GM21360 (cell line): ENCODE results near the gene NCR1.
"Not testable (repeated sequence)": the region's sequence is repeated elsewhere in the genome, so short reads cannot be mapped to it uniquely, and the experiment has no call there.

Source experiments
- ATAC-seq: cut with Tn5 transposase; IDR thresholded peaks from one replicate; pipeline ENCODE4 v1.9.1; 2021; ENCODE audit warnings: mild to moderate bottlenecking, moderate library complexity; ENCODE audit not compliant: unreplicated experiment

NCR1 gene

GRCh38 chr19:54906819-54907218 is 871 bp downstream of the NCR1 start:
- no peak for ATAC-seq

GRCh38 chr19:54907899-54908298 is 2.0 kb downstream of the NCR1 start:
- not testable (repeated sequence) for ATAC-seq

GRCh38 chr19:54916822-54917221 is 10.9 kb downstream of the NCR1 start:
- no peak for ATAC-seq

GRCh38 chr19:54918499-54918898 is 12.6 kb downstream of the NCR1 start:
- ATAC-seq, result no peak

GRCh38 chr19:54919646-54920563 is 14.0 kb downstream of the NCR1 start:
- ATAC-seq, result not testable (repeated sequence)

- no peak for ATAC-seq
Observed at GRCh38 chr19:54921082-54921481, 15.1 kb downstream of the NCR1 start.

- ATAC-seq, result no peak
Observed at GRCh38 chr19:54923276-54923675, 17.3 kb downstream of the NCR1 start.

- no peak for ATAC-seq
Observed at GRCh38 chr19:54928299-54928698, 22.4 kb downstream of the NCR1 start.

- peak; percentile 48 for ATAC-seq
Observed at GRCh38 chr19:54937926-54938325, 32.0 kb downstream of the NCR1 start.

- ATAC-seq, result no peak
Observed at GRCh38 chr19:54938906-54939305, 33.0 kb downstream of the NCR1 start.

- ATAC-seq, result not testable (repeated sequence)
Observed at GRCh38 chr19:54939538-54939937, 33.6 kb downstream of the NCR1 start.

GRCh38 chr19:54943772-54944361 is 37.9 kb downstream of the NCR1 start:
- not testable (repeated sequence) for ATAC-seq

- ATAC-seq, result no peak
Observed at GRCh38 chr19:54947381-54947780, 41.4 kb downstream of the NCR1 start, which contains the start of gene NLRP7. Gene NLRP7, minus strand, starts transcription at chr19:54947530.

GRCh38 chr19:54949412-54949811 is 43.5 kb downstream of the NCR1 start:
- no peak for ATAC-seq

GRCh38 chr19:54950580-54950979 is 44.6 kb downstream of the NCR1 start:
- not testable (repeated sequence) for ATAC-seq

- ATAC-seq, result no peak
Observed at GRCh38 chr19:54952591-54953344, 46.8 kb downstream of the NCR1 start.

GRCh38 chr19:54953345-54953713 is 47.4 kb downstream of the NCR1 start:
- ATAC-seq, result not testable (repeated sequence)

GRCh38 chr19:54955376-54955775 is 49.4 kb downstream of the NCR1 start:
- no peak for ATAC-seq

- no peak for ATAC-seq
Observed at GRCh38 chr19:54959840-54960239, 53.9 kb downstream of the NCR1 start.
